Measurements from ENCODE around the gene SLC12A6.
A peak's percentile ranks its signal among the peaks of the same experiment; 100 is the strongest.

DNA sequence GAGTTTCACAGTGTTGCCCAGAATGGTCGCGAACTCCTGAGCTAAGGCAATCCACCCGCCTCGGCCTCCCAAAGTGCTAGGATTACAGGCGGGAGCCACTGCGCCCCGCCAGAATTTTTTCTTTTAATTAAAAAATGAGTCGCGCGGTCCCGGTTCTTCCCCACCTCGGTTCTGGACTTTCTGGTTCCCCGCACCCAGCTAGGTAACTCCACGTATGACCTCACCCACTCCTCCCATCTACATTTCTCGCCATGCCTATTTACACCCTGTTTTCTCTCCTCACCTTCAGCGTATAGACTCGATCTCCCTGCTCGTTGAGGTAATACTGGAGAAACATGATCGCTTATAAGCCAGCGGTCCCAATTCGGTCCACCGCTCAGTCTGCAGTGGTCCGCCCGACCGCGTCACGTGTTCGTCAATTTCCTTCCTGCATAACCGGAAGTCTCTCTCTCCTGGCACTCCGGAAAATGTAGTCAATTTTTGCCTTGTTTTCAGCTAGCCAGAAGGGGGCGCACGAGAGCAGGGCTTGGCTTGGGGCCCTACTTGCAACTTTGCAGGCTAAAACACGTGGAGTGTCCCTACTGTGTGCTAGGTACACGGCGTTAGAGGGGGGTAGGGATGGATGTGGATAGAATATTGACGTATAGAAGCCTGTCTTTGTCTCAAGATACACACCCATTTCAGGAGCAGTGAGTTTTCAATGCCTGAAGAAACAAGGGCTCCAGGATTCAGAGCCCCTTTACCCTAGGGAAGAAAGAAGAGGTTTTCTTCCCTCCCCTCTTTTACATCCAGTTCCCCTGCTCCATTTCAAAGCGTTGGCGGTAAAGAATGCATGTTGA is 5.4 kb upstream of the SLC12A6 start, which contains the start of the genes NOP10 and NUTM1:
- peak; percentile 54 for TF ChIP-seq POLR2A (IDR thresholded peaks at IDR 0.05)
- TF ChIP-seq, protein P1, sequence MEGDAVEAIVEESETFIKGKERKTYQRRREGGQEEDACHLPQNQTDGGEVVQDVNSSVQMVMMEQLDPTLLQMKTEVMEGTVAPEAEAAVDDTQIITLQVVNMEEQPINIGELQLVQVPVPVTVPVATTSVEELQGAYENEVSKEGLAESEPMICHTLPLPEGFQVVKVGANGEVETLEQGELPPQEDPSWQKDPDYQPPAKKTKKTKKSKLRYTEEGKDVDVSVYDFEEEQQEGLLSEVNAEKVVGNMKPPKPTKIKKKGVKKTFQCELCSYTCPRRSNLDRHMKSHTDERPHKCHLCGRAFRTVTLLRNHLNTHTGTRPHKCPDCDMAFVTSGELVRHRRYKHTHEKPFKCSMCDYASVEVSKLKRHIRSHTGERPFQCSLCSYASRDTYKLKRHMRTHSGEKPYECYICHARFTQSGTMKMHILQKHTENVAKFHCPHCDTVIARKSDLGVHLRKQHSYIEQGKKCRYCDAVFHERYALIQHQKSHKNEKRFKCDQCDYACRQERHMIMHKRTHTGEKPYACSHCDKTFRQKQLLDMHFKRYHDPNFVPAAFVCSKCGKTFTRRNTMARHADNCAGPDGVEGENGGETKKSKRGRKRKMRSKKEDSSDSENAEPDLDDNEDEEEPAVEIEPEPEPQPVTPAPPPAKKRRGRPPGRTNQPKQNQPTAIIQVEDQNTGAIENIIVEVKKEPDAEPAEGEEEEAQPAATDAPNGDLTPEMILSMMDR (IDR thresholded peaks at IDR 0.05), result peak; percentile 96 to 99 (median 96)
